Measurements from ENCODE around the gene PGAP6. TPM values are rescaled to one million over a fixed set of nuclear protein-coding genes. Genes with fewer than 3 reads are reported as not detected.

PGAP6 gene
- total RNA-seq, 3 donors from 2014 or later, result 24.5 to 49.5 (median 36.7) TPM

- Histone ChIP-seq H3K9me3 (no peaks in the 10 kb centered on the region), H3K27ac (no peak overlapping the region), H3K4me3 (no peak overlapping the region), H3K36me3 (no peaks in the 10 kb centered on the region), H3K4me1 (no peaks in the 10 kb centered on the region), H3K27me3 (peaks cover 0 to 8% of the 10 kb centered on the region in 2 donors)
- intact Hi-C loops (cut with DNase I; ENCODE audit: low total_unique reads), result loop anchor here (10.0 kb wide), 1 partner anchor 124 kb away; the partner anchor contains the start of gene FAM234A
- no peak for DNase-seq (ENCODE audit: low spot score in 2 of 2)
- TF ChIP-seq CTCF (IDR thresholded peaks at IDR 0.05), result no peak
- TF ChIP-seq POLR2AphosphoS5 (IDR thresholded peaks at IDR 0.05), result no peak
- no peak for TF ChIP-seq POLR2A (IDR thresholded peaks at IDR 0.05)
Observed at GRCh38 chr16:359067-359763, 22.6 kb downstream of the PGAP6 start.

GRCh38 chr16:356741-357140 is 25.0 kb downstream of the PGAP6 start:
- intact Hi-C loops (cut with DNase I; ENCODE audit: low total_unique reads), result loop anchor here (10.0 kb wide), 1 partner anchor 122 kb away; the partner anchor contains the start of gene FAM234A
- Histone ChIP-seq H3K9me3 (no peaks in the 10 kb centered on the region), H3K36me3 (no peaks in the 10 kb centered on the region), H3K27ac (no peak overlapping the region), H3K4me1 (no peaks in the 10 kb centered on the region), H3K4me3 (no peak overlapping the region), H3K27me3 (no peaks in the 10 kb centered on the region)
- no peak for DNase-seq (ENCODE audit: low spot score in 2 of 2)
- no peak for TF ChIP-seq POLR2AphosphoS5 (IDR thresholded peaks at IDR 0.05)
- TF ChIP-seq POLR2A (IDR thresholded peaks at IDR 0.05), result no peak
- no peak for TF ChIP-seq CTCF (IDR thresholded peaks at IDR 0.05)

- peaks cover 0 to 5% of the 10 kb centered on the region in 2 donors for H3K4me1 ChIP-seq
- intact Hi-C loops (cut with DNase I; ENCODE audit: low total_unique reads), result loop anchor here (10.0 kb wide), 1 partner anchor 120 kb away; the partner anchor contains the start of gene FAM234A
- DNase-seq (ENCODE audit: low spot score in 2 of 2), result no peak
- no peaks in the 10 kb centered on the region for H3K9me3 ChIP-seq
- no peak overlapping the region for H3K4me3 ChIP-seq
- H3K27me3 ChIP-seq, result no peaks in the 10 kb centered on the region
- H3K27ac ChIP-seq, result no peak overlapping the region
- H3K36me3 ChIP-seq, result no peaks in the 10 kb centered on the region
- TF ChIP-seq POLR2AphosphoS5 (IDR thresholded peaks at IDR 0.05), result no peak
- no peak for TF ChIP-seq CTCF (IDR thresholded peaks at IDR 0.05)
- TF ChIP-seq POLR2A (IDR thresholded peaks at IDR 0.05), result no peak
Observed at GRCh38 chr16:354971-355461, 26.8 kb downstream of the PGAP6 start.

DNA sequence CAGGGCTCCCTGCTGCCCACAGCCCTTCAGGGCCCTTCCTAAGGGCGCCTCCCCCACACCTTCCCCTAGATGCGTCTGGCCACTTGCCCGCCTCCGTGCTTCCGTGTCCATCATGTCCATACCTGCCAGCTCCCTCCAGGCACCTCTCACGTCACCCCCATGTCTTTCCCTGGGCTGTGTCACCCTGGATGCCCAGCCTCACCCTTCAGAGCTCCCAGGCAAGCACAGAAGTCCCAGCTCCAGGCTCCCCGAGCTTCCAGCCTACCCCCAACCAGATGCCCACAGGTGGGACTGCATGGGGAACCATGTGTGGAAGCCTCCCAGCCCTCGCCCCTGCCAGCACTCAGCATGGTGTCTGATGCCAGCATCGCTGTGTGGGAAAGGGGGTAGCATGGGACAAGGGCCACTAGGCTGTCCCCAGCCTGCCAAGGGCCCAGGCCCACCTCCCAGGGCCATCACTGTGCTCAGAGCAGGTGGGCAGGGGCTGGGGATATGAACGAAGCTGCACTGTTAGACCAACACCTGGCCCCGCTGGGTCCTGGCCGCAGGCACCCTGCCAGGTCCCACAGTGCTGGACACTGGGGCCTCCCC is 27.4 kb downstream of the PGAP6 start:
- Histone ChIP-seq H3K4me1 (peaks cover 0 to 5% of the 10 kb centered on the region in 2 donors), H3K4me3 (no peak overlapping the region), H3K27me3 (no peaks in the 10 kb centered on the region), H3K9me3 (no peaks in the 10 kb centered on the region), H3K36me3 (no peaks in the 10 kb centered on the region), H3K27ac (no peak overlapping the region)
- intact Hi-C loops (cut with DNase I; ENCODE audit: low total_unique reads), result loop anchor here (10.0 kb wide), 1 partner anchor 120 kb away; the partner anchor contains the start of gene FAM234A
- TF ChIP-seq CTCF (IDR thresholded peaks at IDR 0.05), result no peak
- TF ChIP-seq POLR2A (IDR thresholded peaks at IDR 0.05), result no peak
- no peak for TF ChIP-seq POLR2AphosphoS5 (IDR thresholded peaks at IDR 0.05)
- no peak for DNase-seq (ENCODE audit: low spot score in 2 of 2)

Data from breast epithelium (tissue), 4 donors.